KG1 (cell line): ENCODE measurements around the gene CILP.
"Not testable (repeated sequence)": the region's sequence is repeated elsewhere in the genome, so short reads cannot be mapped to it uniquely, and the experiment has no call there.

Source experiments
- DNase-seq: peaks from one replicate; lab custom pipeline; 2025; lab: John Stamatoyannopoulos, UW

The CILP gene, protein sequence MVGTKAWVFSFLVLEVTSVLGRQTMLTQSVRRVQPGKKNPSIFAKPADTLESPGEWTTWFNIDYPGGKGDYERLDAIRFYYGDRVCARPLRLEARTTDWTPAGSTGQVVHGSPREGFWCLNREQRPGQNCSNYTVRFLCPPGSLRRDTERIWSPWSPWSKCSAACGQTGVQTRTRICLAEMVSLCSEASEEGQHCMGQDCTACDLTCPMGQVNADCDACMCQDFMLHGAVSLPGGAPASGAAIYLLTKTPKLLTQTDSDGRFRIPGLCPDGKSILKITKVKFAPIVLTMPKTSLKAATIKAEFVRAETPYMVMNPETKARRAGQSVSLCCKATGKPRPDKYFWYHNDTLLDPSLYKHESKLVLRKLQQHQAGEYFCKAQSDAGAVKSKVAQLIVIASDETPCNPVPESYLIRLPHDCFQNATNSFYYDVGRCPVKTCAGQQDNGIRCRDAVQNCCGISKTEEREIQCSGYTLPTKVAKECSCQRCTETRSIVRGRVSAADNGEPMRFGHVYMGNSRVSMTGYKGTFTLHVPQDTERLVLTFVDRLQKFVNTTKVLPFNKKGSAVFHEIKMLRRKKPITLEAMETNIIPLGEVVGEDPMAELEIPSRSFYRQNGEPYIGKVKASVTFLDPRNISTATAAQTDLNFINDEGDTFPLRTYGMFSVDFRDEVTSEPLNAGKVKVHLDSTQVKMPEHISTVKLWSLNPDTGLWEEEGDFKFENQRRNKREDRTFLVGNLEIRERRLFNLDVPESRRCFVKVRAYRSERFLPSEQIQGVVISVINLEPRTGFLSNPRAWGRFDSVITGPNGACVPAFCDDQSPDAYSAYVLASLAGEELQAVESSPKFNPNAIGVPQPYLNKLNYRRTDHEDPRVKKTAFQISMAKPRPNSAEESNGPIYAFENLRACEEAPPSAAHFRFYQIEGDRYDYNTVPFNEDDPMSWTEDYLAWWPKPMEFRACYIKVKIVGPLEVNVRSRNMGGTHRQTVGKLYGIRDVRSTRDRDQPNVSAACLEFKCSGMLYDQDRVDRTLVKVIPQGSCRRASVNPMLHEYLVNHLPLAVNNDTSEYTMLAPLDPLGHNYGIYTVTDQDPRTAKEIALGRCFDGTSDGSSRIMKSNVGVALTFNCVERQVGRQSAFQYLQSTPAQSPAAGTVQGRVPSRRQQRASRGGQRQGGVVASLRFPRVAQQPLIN

DNA sequence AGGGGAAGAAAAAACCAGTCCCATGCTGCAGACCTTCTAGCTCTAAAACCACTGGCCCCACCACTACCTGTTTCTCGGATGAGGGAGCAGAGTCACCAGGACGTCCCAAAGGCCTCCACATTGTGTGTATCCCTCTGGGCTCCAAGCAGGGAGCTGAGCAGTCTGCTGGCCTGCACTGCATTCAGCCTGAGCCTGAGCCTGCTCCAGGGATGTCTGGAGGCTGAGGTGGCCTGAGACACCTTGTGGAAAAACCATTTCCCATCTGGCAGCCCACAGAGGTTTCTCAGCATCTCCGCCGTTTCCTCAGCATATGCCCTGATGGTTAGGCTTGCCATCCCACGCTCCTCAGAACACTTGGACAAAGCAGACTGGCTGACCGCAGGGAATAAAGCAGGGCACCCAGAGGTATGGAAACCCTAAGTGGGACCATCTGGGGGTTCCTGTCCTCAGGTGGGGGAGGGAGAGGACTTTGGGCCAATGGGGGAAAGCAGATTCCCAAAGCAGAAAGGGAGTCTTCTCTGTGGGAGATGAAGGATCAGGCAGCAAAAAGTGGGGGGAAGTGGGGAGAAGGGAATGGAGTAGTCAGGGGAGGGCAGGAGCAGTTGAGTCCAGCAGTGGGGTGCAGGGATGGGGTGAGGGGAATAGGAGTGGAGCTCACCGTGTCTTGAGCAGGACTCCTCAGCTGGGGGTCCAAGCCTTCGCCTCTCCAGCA is at the start of gene CILP:
CILP (minus strand) TSS at position 704 of the 712 bp plus-strand sequence. CDS start 1,718 bp downstream, outside the sequence.
- no peak for DNase-seq

DNA sequence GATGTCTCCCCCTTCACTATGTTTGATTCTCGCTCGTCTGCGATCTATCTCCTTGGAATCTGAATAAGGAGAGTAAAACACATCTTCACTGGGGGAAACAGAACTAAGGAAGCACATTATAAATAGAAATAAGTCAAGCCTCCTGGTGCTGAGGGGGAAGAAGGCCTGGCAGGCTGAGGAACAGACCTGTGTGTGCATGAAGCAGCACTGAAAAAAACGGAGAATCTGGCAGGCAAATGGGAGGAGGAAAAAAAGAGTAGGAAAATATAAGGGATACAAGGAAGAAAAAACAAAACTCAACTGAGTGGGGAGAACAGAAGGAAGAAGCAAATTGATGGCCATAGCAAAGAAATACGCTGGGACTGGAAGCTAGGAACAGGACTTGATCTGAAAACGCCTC is 49.7 kb upstream of the CILP start:
- DNase-seq, result no peak

DNA sequence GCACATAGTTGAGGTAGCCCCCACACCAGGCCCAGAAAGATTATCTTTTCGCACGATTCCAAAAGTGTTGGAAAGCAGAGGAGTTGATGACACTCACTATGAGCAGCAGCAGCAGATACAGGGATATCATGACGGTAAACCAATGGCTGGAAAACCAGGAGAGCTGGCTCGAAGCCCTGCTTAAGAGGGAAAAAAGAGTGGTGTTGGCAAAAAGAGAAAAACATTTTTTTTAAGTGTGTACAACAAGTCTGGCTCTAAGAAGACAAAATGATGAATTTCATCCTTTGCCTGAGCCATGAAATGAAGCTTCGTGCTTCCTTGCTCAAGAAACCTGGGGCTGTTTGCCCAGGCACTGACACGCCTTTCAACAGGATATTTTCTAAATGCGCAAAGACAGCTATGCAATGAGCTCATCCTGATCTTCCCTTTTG is 48.1 kb upstream of the CILP start:
- DNase-seq, result no peak

DNA sequence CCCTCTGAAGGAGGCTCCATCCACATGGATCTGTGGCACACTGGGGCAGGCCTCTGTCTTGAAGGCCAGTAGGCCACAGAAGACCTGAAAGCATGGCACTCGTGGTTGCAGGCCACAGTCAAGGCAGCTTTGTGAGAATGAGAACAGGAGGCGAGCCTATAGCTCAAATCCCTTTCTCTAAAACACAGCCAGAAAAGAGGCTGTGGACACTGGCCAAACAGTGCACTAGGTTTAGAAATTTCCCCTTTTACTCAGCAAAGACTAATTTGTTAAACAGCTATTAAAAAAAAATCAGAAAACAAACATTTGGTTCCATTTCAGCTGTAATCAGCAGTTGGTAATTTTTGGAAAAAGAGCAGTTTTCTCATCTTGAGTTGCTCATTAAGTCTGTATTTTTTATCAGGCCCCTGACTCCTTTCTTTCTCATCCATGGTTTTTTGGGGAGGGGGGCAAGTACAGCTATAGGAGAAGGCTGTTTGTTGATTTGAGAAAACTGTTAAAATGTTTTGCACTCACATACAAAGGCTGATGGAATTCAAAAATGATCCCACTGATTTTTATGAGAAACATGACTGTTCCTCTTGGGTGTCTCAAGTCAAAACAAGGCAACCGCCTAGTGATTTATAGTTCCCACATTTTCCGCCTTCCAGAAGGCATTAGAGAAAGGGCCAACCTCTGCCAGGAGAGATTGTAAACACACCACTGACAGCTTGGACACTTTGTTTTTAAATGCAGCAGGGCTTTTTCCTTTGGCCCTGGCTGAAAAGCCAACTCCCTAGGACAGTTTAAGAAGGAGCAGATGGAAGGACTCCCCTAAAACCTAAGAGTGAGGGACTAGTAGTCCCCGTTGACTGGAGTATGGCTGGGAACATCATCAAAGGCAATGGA is 47.3 kb upstream of the CILP start:
- no peak for DNase-seq

DNA sequence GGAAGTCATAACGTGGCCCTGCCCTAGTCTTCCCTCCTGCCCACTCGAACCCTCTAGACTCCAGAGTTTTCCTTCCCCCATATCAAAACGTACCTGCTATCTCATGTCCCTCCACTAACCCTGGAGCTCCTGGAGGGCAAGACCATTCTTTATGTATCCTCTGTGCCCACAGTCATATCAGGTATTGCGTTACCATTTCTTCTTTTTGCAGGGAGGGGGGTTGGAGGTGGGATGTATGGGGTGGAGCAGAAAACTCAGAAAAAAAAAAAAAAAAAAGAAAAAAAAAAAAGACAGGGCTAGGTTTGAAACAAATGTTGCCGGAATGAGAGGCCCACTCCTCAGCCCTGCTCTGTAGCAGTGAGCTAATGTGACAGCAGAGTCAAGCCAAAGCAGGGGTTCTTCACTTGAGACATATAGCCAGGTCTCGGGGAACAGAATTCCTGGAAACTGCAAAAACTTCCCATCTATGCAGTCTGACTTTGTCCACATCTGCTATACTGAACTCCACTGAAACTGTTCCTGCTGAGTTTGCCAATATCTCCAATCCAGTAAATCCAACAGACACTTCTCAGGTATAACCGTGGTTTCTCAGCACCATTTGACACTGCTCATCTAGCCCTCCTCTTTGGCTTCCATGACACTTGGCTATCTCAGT is 44.3 kb upstream of the CILP start:
- no peak for DNase-seq

DNA sequence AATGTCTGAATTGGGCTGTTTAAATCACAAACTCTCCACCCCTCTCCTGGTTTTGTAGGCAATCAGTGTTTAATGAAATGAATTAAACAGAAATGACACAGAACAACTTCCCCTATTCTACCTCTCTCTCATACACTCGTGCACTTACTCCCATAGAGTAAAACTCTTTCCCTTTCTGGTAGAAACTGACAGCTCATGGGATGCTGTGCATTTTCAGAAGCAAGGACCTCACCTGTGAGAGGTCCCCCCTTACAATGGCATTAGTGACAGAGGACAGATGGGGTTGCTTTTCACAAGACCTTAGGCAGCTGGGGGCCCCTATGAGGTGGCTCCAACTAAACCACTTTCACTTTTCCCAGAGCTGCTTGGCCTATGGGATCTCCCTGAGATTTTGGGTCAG is 43.5 kb upstream of the CILP start:
- DNase-seq, result no peak

DNA sequence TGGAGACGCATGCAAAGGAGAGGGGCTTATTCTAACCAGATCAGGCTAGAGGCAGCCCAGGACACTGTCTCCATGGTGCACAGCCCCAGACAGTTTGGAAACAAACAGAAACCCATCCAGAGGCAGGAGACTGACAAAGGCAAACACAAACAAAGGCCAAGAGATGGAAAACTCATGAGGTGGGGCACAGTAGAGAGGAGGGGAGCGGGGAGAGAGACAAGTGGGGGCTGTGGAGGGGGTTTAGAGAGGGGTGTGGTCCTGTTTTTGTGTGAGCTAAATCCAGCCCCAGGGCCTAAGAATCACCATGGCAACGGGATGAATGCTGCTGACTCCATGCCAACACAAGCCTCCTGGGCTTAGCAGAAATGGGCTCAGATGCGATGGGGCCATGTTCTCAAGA is 43.1 kb upstream of the CILP start:
- DNase-seq, result no peak

DNA sequence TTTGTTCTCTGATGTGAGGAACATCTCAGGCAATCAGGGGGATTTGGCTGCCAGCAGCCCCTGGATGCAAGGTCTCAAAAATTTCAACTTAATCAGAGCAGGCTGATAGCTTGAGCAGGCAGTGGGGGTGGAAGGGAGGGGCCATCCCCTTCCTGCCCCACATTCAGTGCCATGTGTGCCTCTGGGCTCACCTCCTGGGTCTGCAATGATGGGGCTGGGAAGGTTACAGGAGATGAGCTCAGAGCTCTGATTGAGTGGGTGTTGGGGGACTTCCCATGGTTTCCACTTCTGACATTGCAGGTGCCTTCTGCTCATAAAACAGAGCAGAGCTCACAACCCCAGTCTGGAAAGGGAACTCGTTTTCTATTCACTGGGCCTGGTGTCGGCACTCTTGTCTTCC is 38.4 kb upstream of the CILP start:
- DNase-seq, result no peak

DNA sequence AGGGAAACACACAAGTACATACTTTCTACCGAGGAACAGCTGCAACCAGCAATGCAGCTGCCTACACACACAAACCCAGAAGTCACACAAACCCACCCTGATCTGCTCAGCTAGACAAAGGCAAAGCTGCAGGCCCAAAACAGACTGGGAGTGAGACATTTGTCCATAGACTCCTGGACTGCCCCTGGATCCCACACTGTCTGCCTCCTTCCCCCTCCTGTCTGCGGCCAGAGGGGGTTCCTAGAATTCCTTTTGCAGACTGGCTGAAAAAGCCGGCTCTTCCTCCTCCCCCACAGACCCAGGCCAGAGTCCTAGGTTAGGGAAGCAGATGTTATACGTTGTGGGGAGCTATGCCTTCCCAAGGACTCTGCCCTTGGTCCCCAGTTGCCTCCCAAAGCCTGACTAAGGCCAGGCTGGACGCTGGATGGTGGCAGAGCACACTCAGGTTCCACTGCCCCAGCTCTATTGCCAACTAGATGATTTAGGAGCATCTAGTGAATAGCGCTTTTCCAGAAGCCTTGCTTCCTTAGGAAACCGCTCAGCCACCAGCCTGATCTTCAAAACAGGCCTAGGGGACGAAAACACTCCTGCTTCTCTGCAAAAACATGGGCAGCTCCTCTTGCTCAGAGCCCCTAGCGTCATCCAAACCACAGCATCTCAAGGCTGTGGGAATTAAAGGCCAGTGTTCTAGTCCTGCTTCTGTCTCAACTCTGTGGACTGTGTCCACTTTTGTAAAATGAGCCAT is 37.4 kb upstream of the CILP start:
- DNase-seq, result no peak

DNA sequence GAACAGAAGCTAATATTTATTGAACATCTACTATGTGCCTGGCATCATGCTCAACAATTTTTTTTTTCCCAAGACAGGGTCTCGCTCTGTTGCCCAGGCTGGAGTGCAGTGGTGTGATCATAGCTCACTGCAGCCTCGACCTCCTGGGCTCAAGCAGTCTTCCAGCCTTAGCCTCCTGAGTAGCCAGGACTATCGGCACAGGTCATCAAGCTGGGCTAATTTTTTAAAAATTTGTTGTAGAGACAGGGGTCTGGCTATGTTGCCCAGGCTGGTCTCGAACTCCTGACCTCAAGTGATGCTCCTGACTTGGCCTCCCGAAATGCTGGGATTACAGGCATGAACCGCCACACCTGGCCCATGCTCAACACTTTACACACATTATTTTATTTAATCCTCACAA is 35.7 kb upstream of the CILP start:
- DNase-seq, result no peak

DNA sequence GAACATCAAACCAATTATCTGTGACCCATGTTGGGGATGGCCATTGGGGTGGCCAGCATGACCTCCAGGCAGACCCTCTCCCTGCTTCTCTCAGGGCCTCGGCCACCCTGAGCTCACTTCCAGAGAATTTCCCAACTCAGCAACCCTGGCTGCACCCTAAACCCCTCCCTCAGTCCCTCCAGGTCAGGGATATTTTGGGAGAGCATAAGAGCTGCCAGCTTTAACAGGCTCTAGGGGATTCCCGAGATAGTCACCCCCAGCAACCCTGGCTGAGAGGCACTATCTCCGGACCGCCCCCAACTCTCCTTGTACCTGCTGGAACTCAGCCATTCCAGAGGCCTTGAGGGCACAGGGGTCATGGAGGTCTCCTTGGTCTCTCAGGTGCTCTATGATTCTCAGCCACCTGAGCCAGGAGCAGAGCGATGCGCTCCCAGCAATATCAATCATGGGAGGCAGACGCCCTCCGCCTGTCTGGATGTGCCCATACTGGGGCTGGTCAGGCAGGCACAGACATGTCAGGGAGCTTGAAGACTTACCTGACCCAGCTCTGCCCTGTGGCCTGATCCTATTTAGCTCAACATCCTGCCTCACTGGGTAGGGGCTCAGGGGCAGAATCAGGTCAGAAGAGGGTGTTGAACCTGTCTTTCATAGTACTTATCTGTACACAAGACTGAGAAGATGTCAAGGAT is 34.9 kb upstream of the CILP start:
- no peak for DNase-seq

DNA sequence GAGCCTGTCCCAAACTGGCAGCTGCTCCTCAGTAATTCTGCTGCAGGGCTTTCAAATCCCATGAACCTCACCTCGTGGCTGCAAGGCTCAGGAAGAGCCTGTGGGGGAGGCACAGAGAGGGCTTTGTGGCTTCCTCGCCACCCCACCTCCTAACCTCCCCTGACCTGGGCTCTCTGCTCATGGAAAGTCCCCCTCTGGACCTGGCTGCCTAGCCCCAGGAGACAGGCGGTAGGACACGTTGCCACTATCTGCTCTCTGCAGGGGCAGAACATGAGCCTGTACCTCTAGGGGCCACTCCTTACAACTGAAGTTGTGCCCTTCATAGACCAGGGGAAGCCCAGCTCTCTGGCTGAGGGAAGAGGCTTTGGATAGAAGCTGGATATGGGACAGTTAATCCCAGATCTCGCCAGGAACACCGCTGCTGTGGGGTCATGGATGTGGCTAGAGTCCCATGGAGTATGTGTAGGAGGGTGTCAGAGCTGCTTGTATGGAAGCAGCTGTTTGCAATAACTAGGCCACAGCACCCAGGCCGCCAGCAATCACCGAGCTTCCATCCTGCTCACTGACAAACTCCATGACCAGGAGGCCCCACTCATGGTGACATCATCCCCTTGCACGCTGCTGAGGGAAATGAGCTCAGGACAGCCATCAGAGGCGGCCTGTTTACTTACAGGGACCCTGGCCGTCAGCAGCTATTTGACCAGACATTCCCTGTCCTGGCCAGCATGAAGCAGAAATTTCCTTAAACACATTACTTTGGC is 34.0 kb upstream of the CILP start:
- DNase-seq, result no peak

DNA sequence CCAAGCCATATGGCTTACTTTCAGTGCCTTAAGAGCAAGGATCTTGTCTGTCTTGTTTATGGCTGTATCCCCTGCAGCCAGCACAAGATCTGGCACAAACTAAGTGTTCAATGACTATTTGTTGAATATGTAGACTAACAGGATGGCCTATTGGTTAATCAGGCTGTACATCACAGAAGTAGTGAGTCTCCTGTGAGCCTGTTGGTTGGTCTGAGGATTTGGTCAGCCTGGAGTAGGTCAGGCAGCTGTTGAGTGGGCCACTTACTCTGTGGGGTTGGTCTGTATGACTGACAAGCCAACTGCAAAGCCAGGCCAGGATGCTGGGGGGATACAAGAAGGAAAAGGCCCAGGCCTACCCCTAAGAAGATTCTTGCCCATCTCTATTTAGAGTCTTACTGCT is 33.4 kb upstream of the CILP start:
- no peak for DNase-seq

DNA sequence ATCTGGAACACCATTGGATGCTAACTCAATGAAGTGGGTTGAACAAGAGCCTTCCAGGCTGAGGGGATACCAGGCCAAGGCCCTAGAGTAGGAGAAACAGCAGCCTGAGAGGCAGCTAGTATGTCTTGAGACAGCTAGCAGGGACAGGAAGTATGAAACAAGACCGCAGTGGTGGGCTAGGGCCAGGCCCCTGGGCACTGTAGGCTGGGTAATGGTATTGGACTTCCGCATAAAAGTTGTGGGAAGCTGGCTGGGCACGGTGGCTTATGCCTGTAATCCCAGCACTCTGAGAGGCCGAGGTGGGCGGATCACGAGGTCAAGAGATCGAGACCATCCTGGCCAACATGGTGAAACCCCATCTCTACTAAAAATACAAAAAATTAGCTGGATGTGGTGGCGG is 25.2 kb upstream of the CILP start:
- DNase-seq, result not testable (repeated sequence)

DNA sequence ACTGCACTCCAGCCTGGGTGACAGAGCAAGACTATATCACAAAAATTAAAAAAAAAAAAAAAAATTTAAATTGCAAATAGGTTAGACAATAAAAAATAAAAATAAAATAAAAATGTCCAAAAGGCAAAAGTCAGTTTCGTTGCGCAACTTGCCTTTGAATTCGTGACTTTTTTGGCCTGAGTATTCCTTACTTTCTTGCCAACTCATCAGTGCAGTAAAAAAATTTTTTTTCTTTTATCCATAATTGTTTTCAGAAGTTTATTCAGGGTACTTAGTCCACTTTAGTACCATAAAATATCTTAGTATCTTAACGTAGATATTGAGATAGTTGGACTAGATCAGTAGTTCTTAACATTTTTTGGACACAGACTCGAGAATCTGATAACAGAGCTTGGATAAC is 22.4 kb upstream of the CILP start:
- no peak for DNase-seq

DNA sequence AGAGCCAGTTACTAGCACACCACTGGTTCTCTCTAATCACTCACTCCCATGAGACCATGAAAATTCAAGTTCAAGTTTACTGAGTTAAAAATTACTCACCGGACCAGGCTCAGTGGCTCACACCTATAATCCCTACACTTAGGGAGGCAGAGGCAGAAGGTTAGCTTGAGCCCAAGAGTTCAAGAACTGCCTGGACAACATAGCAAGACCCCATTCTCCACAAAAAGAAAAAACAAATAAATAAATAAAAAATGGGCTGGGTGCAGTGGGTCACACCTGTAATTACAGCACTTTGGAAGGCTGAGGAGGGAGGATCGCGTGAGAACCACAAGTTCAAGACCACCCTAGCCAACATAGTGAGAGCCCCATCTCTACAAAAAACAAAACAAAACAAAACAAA is 21.2 kb upstream of the CILP start:
- DNase-seq, result no peak

DNA sequence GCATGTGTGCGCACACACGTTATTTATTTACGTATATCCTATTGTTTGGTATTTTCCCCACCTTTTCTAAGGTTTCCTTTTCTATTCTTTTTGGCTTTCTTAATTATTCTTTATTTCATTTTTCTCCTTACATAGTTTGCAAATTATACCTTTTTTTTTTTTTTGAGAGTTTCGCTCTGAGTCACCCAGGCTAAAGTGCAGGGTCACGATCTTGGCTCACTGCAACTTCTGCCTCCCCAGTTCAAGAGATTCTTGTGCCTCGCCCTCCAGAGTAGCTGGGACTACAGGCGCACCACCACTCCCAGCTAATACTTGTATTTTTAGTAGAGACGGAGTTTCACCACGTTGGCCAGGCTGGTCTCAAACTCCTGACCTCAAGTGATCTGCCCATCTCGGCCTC is 20.0 kb upstream of the CILP start:
- DNase-seq, result no peak

DNA sequence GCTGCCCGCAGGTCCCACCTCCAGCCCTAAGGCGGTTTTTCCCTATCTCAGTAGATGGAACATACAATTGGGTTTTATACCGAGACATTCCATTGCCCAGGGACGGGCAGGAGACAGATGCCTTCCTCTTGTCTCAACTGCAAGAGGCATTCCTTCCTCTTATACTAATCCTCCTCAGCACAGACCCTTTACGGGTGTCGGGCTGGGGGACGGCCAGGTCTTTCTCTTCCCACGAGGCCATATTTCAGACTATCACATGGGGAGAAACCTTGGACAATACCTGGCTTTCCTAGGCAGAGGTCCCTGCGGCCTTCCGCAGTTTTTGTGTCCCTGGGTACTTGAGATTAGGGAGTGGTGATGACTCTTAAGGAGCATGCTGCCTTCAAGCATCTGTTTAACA is 15.6 kb upstream of the CILP start:
- DNase-seq, result not testable (repeated sequence)
